Retina (tissue), 1 donor: ENCODE measurements around the gene SERF2.
"Not testable (repeated sequence)": the region's sequence is repeated elsewhere in the genome, so short reads cannot be mapped to it uniquely, and the experiment has no call there.

ENCODE experiments used
- DNase-seq: peaks from one replicate; pipeline ENCODE4 v3.0.0-alpha.2; 2016

Gene SERF2

GRCh38 chr15:43791993-43792760 is at the start of gene SERF2:
SERF2 (plus strand) TSS chr15:43792320; CDS start chr15:43792377, 57 bp downstream.
- DNase-seq, result peak; percentile 97

GRCh38 chr15:43746245-43746902 is 45.7 kb upstream of the SERF2 start, which contains the start of gene PDIA3:
PDIA3 (plus strand) TSS chr15:43746438; CDS start chr15:43746540, 102 bp downstream.
- peak; percentile 97 for DNase-seq

DNA sequence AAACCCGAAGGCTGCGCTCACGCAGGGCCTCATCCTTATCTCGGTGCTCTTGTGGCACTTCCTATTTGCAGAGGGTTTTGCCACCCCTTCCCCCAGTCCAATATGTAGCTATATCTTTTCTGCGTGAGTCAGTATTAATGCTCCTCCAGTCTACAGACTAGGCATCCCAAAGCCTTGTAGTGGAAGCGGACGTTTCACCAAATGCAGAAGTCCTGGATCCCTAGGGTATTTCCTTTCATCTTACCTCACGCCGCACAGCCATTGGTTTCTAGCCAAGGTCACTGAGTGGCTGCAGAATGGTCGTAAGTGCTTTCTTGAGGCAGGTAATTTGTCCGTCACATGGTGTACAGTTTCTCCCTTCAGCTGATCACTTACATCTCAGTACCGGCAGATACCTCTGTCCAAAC is 45.2 kb upstream of the SERF2 start:
- not testable (repeated sequence) for DNase-seq

DNA sequence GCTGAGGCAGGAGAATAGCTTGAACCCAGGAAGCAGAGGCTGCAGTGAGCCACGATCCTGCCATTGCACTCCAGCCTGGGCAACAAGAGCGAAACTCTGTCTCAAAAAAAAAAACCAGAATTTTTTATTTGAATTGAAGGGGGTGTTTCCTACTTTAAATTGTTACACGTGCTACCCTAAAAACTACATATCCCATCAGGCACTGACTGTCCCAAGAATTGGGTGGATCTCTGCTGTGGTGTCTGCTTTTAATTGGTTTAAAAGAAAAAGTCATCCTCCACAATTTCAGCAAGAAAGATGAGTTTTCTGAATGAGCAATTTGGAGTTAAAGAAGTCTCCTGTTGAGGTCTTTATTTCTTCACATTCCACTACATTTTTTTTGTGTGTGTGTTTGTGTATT is 43.7 kb upstream of the SERF2 start:
- no peak for DNase-seq

DNA sequence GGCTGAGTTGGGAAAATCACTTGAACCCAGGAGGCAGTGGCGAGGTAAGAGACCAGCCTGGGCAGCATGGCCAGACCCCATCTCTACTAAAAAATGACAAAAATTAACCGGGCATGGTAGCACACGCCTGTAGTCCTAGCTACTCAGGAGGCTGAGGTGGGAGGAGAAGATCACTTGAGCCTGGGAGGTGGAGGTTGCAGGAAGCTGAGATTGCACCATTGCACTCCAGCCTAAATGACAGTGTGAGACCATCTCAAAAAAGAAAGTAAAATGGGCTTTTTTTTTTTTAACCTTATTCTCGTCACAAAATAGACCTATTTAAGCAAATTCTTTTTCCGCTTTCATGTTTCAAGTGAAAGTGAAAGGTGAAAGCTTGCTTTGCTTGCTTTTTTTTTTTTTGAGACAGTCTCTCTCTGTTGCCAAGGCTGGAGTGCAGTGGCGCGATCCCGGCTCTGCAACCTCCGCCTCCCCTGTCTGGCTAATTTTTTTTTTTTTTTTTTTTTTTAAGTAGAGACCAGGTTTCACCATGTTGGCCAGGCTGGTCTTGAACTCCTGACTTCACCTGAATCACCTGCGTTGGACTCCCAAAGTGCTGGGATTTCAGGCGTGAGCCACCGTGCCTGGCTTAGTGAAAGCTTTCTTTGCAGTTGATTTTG is 42.3 kb upstream of the SERF2 start:
- DNase-seq, result no peak

DNA sequence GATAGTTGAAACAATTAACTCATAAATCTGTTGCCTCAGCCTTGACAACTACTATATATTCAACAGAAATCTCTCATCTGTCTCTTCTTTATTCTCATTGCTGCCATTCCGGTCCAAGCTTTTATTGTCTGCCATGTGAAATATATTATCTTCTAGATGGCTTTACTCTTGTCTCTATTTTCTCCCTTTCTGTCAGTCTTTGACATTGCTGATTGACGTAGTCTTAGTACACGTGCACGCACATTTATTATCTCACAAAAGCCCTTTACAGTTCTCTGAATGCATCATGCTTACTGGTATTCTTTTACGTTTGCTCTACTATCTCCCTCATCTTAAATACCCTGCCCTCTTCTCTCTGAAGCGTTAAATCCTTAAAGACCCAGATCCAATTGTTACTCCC is 40.2 kb upstream of the SERF2 start:
- DNase-seq, result no peak

- no peak for DNase-seq
Measured at GRCh38 chr15:43762824-43763223, 29.3 kb upstream of the SERF2 start.

DNA sequence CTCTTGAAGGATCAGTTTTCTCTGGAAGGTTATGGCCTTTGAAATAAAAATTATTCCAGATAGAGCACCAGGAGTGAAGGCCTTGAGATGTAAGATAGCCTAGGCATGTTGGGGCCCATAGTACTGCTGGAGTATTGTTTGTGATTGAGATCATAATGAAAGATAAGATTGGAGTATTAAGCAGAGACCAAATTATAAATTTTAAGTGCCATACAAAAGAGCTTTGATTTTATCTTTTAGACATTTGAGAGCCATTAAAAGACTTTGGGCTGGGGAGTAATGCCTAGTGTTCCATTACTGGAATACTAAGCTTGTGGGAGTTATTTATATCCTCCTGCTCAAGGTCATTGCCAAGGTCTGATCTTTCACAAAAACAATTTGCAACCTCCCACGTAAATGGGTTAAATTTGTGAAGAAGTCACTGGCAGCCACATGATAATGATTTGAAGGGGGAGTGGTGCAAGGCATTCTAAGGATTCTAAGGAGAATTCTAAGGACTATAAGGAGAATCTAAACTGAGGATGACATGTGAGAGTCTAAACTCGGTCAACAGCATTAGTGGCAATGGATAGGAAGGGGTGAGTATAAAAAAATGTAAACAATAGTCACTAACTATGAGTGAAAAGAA is 28.2 kb upstream of the SERF2 start:
- DNase-seq, result no peak

- peak; percentile 40 for DNase-seq
Measured at GRCh38 chr15:43769584-43770228, 22.4 kb upstream of the SERF2 start.

DNA sequence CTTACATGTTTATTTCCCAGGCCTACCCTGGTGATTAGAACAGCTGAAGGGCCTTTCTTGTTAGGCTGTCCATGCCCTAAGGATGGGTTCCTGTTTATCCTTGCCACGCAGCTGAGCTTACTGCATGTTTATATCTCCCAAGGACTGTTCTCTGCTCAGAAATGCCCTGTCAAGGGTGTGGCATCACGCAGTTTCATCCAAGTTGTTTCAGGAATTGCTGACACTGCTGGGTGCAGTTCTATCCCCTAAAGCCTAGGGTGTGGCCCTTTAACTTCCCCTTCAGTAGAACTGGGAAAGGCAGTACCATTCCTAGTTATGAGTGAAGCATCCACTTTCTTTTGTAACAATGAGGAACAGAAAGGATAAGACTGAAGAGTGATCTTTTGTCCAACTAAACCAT is 20.3 kb upstream of the SERF2 start:
- no peak for DNase-seq

DNA sequence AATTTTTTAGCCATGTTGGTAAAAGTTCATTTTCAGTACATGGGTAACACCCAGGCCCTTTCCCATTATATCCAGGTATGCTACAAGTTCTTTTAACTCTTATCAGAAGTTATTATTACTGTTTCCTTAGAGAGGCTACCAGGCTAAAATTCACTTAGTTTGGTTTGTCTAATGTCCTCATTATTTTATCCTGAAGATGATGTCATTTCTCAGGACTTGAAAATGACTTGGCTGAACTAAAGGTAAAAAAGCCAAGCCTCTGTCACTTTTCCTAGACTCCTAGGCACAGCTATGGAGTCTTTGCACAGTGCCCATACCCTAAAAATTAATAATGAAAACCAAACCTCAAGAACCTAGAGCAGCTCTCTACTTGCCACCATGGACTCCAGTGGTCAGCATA is 19.5 kb upstream of the SERF2 start:
- DNase-seq, result no peak

DNA sequence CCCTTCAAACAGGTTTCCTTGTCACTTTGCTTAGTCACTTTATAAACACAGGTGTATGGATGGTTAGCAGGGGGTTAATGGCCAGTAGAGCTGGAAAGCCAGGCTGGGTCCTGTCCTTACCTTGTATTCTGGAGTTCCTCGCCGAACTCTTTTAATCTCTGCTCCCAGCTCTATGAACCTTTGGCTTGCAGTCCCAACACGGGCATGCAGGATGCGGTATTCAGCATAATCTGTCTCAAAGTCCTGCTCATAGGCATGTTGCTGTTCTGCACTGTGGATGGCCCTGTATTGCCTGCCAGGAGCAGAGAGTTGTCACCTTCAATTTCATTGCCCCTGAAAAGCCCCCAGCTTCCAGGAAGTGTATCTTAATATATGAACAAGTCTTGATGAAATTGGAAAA is 18.1 kb upstream of the SERF2 start:
- no peak for DNase-seq

GRCh38 chr15:43775411-43775965 is 16.6 kb upstream of the SERF2 start:
- peak; percentile 23 for DNase-seq

- DNase-seq, result peak; percentile 65
Measured at GRCh38 chr15:43776101-43776717, 15.9 kb upstream of the SERF2 start.

DNA sequence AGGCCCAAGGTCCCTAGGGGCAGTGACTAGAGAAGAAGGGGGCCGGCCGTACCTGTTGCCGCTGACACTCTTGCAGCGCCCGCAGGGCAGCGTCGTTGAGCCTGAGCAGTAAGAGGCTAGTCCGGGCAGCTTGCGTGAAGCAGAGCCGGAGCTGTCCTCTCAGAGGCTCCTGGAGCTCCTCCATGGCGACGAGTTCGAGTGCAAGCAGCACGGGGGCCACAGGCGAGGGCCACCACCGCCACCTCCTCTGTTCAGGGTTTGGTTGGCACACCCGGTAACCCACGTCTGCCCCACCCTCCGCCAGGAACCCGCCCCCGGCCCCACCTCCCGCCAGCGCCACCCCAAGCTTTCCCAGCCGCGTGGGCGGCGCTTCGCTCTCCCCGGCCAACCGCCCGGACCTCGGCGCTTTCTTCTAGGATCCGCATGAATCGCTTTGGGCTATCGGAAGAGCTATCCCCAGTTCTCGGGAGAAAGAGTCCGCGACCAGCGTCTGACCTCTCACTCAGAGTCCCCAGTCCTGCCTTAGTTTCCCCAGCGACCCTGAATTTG is 15.3 kb upstream of the SERF2 start, which contains the start of gene ELL3:
Gene ELL3, minus strand, starts transcription at position 249 of the 549 bp plus-strand sequence. Its CDS starts 65 bp downstream, at position 184.
- DNase-seq, result no peak

GRCh38 chr15:43777267-43777914 is 14.7 kb upstream of the SERF2 start:
- peak; percentile 91 for DNase-seq

- DNase-seq, result no peak
Measured at GRCh38 chr15:43779016-43779415, 13.1 kb upstream of the SERF2 start.

GRCh38 chr15:43789409-43789808 is 2.7 kb upstream of the SERF2 start:
- DNase-seq, result no peak

GRCh38 chr15:43792761-43793476 is 799 bp downstream of the SERF2 start:
- no peak for DNase-seq

DNA sequence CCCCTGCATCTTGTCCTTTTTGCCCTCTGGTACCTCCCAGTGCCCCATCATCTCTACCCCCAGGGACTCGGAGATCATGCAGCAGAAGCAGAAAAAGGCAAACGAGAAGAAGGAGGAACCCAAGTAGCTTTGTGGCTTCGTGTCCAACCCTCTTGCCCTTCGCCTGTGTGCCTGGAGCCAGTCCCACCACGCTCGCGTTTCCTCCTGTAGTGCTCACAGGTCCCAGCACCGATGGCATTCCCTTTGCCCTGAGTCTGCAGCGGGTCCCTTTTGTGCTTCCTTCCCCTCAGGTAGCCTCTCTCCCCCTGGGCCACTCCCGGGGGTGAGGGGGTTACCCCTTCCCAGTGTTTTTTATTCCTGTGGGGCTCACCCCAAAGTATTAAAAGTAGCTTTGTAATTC is 1.5 kb downstream of the SERF2 start:
- no peak for DNase-seq
